ENCODE data around the gene GABRB2.
"Not testable (repeated sequence)": the region's sequence is repeated elsewhere in the genome, so short reads cannot be mapped to it uniquely, and the experiment has no call there.

GABRB2 gene

DNA sequence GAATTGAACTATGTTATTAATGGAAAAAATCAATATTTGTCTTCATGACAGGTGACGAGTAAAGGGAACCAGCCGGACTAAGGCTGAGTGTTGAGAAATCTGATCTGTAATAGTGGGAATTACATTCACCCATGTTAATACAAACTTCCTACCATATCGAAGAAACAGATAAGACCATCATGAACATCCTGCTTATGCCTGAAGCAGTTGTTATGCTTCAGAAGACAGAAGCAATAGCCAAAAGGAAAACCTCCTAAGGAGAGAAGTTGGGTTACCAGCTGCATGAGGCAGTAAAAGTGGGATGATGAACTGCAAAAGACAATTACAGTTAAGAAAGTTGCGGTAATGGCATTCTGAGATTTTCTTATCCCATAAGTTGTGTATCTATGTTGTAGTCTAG lies 281.5 kb downstream of the GABRB2 start:
- no peak for DNase-seq (ENCODE audit: extremely low spot score)
- TF ChIP-seq CTBP1 (IDR thresholded peaks at IDR 0.05; ENCODE audit: borderline replicate concordance) = no peak
- no peak for TF ChIP-seq FOXK2 (IDR thresholded peaks at IDR 0.05)
- TF ChIP-seq ZNF384 (IDR thresholded peaks at IDR 0.05) = no peak
- TF ChIP-seq ELF4 (IDR thresholded peaks at IDR 0.05) = no peak
- ChIA-PET POLR2A (no interaction called here), CTCF (no interaction called here)

DNA sequence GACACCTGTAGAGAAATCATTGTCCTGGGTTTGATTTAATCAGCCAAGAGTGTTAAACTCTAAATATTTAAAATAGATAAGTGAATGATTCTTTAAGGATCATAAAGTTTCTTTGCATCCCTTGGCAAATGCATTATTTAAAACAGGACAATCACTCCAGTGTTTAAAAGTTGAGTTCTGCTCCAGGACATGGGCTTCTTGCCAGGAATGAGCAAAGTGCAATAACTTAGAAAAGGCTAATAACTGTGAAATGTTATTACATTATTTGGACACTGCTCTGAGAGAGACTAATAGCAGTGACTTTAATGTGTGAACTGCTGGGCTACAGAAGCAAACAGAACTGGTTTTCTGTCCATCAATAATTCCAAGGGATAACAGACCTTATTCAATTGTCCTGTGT lies 283.3 kb downstream of the GABRB2 start:
- no peak for DNase-seq (ENCODE audit: extremely low spot score)
- TF ChIP-seq FOXM1 (IDR thresholded peaks at IDR 0.05; ENCODE audit: borderline replicate concordance) (no peak), SUZ12 (IDR thresholded peaks at IDR 0.05) (no peak), ELF4 (IDR thresholded peaks at IDR 0.05) (no peak), FOXK2 (IDR thresholded peaks at IDR 0.05) (no peak), SP1 (IDR thresholded peaks at IDR 0.05) (no peak), CTBP1 (IDR thresholded peaks at IDR 0.05; ENCODE audit: borderline replicate concordance) (no peak), NFRKB (IDR thresholded peaks at IDR 0.05) (no peak), ZNF384 (IDR thresholded peaks at IDR 0.05) (no peak), ARNT (IDR thresholded peaks at IDR 0.05) (no peak), BHLHE40 (IDR thresholded peaks at IDR 0.05; ENCODE audit: borderline replicate concordance) (no peak), FOXA1 (IDR thresholded peaks at IDR 0.05) (no peak), LEF1 (IDR thresholded peaks at IDR 0.05; ENCODE audit: borderline replicate concordance) (no peak), L3MBTL2 (conservative IDR thresholded peaks at IDR 0.05) (no peak)
- POLR2A ChIA-PET = no interaction called here
- CTCF ChIA-PET = no interaction called here

DNA sequence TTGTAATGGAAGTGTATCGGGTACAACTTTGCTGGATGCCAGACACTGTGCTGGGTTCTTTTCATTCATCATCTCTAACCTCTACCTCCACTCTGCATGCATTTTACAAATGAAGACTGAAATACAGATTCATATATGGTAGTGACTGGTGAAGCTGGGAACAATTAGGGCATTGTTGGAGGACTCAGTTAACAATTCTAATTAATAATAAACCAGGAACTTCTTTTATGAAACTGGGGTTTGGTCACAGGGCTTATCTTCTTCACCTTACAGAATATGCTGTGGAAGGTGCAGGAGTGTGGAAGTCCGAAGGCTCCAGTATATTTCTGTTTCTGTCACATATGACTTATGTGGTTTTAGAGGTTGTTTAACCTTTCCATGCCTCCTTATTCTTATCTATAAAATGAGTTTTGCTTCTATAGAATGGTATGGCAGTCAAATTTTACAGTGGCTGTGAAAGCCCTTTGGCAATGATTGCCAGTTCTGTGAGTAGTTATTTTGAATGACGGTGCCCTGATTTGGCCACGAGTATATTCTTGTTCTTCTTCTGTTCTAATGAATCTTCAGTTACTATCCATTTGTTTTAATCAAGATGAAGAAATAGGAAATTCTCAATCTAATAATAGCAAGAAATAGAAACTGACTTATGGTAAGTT lies 284.7 kb downstream of the GABRB2 start:
- ChIA-PET CTCF (no interaction called here), POLR2A (no interaction called here)
- no peak for DNase-seq (ENCODE audit: extremely low spot score)
- TF ChIP-seq CTBP1 (IDR thresholded peaks at IDR 0.05; ENCODE audit: borderline replicate concordance) = no peak

DNA sequence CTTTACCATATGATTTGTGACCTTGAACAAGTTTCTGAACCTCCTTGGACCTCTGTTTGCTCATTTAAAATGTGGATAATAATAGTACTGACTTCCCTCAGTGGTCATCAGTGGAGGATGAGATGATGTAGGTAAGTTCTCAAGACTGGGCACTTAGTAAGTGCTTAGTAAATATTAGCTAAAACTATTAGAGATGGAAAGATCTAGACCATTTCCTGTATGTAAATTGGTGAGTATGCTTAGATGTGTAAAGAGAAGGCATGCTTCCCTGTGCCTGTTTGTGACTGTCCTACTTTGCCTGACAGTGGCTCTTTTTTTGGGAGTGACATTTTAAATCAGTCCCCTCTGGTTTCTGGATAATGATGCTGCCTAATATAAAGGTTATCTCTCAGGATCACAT lies 288.1 kb downstream of the GABRB2 start:
- ChIA-PET CTCF (no interaction called here), POLR2A (no interaction called here)
- no peak for TF ChIP-seq FOXM1 (IDR thresholded peaks at IDR 0.05; ENCODE audit: borderline replicate concordance)
- TF ChIP-seq LEF1 (IDR thresholded peaks at IDR 0.05; ENCODE audit: borderline replicate concordance) = no peak
- TF ChIP-seq TARDBP (IDR thresholded peaks at IDR 0.05) = no peak
- no peak for TF ChIP-seq ELF4 (IDR thresholded peaks at IDR 0.05)
- no peak for TF ChIP-seq CTBP1 (IDR thresholded peaks at IDR 0.05; ENCODE audit: borderline replicate concordance)
- no peak for TF ChIP-seq L3MBTL2 (conservative IDR thresholded peaks at IDR 0.05)
- TF ChIP-seq ZNF384 (IDR thresholded peaks at IDR 0.05) = no peak
- TF ChIP-seq FOXA1 (IDR thresholded peaks at IDR 0.05) = no peak
- TF ChIP-seq HDGF (IDR thresholded peaks at IDR 0.05; ENCODE audit: borderline replicate concordance) = no peak
- TF ChIP-seq, protein P1, sequence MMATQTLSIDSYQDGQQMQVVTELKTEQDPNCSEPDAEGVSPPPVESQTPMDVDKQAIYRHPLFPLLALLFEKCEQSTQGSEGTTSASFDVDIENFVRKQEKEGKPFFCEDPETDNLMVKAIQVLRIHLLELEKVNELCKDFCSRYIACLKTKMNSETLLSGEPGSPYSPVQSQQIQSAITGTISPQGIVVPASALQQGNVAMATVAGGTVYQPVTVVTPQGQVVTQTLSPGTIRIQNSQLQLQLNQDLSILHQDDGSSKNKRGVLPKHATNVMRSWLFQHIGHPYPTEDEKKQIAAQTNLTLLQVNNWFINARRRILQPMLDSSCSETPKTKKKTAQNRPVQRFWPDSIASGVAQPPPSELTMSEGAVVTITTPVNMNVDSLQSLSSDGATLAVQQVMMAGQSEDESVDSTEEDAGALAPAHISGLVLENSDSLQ (IDR thresholded peaks at IDR 0.05) = no peak
- no peak for TF ChIP-seq ARNT (IDR thresholded peaks at IDR 0.05)
- TF ChIP-seq SUZ12 (IDR thresholded peaks at IDR 0.05) = no peak
- no peak for TF ChIP-seq BHLHE40 (IDR thresholded peaks at IDR 0.05; ENCODE audit: borderline replicate concordance)
- no peak for TF ChIP-seq FOXK2 (IDR thresholded peaks at IDR 0.05)
- TF ChIP-seq SP1 (IDR thresholded peaks at IDR 0.05) = no peak
- no peak for TF ChIP-seq NFRKB (IDR thresholded peaks at IDR 0.05)
- no peak for DNase-seq (ENCODE audit: extremely low spot score)

DNA sequence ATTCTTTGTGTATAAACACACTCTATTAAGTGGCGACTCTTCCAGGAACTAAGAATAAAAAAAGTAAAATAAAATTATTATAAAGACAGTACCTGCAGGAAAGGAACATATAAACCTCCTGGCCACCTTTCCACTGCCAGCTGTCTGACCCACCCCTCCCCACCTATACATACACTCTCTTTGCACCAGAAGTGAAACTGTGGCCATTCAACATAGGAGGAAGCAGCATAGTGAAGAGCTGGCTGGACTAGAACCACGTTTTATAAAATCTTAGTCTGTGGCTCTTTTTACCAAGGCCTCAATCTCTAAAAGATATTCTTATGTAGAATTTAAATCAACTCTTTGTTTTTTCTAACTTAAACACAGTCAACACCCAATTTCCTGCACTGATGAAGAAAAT lies 289.6 kb downstream of the GABRB2 start:
- TF ChIP-seq FOXM1 (IDR thresholded peaks at IDR 0.05; ENCODE audit: borderline replicate concordance) = no peak
- TF ChIP-seq CTBP1 (IDR thresholded peaks at IDR 0.05; ENCODE audit: borderline replicate concordance) = no peak
- no peak for TF ChIP-seq HDGF (IDR thresholded peaks at IDR 0.05; ENCODE audit: borderline replicate concordance)
- TF ChIP-seq L3MBTL2 (conservative IDR thresholded peaks at IDR 0.05) = no peak
- TF ChIP-seq ELF4 (IDR thresholded peaks at IDR 0.05) = no peak
- POLR2A ChIA-PET = no interaction called here
- CTCF ChIA-PET = no interaction called here
- no peak for DNase-seq (ENCODE audit: extremely low spot score)

DNA sequence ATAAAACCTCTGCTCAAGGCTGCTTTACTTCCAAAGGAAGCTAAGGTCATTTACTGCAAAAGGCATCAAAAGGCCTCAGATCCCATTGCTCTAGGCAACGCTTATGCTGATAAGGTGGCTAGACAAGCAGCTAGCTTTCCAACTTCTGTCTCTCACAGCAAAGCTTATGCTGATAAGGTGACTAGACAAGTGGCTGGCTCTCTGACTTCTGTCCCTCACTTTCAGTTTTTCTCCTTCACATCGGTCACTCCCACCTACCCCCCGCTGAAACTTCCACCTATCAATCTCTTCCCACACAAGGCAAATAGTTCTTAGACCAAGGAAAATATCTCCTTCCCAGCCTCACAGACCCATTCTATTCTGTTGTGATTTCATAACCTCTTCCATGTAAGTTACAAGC lies 293.6 kb downstream of the GABRB2 start:
- CTCF ChIA-PET; DNase-seq (ENCODE audit: extremely low spot score); POLR2A ChIA-PET: not testable (repeated sequence)

DNA sequence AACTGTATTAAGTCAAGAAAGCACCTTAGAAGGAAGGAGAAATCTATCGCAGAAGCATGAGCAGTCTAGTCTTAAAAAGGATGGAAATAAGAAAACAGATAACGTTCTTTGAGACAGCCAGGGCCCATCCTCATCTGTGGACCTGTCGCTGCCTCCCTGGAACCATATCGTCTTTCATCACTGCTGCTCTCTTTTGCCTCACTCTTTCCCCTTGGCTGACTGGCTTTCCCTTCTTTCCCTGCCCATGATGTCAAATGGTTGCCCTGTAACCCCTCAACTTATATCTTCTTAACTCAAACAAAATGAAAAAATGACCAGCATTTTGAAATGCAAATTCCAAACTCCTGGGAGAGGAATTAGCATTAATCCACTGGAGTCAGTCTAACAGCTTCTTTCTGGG lies 299.8 kb downstream of the GABRB2 start:
- CTCF ChIA-PET = no interaction called here
- no peak for TF ChIP-seq HDGF (IDR thresholded peaks at IDR 0.05; ENCODE audit: borderline replicate concordance)
- no peak for TF ChIP-seq NFRKB (IDR thresholded peaks at IDR 0.05)
- TF ChIP-seq FOXA1 (IDR thresholded peaks at IDR 0.05) = no peak
- TF ChIP-seq L3MBTL2 (conservative IDR thresholded peaks at IDR 0.05) = no peak
- no peak for TF ChIP-seq FOXM1 (IDR thresholded peaks at IDR 0.05; ENCODE audit: borderline replicate concordance)
- no peak for TF ChIP-seq LEF1 (IDR thresholded peaks at IDR 0.05; ENCODE audit: borderline replicate concordance)
- no peak for TF ChIP-seq FOXK2 (IDR thresholded peaks at IDR 0.05)
- TF ChIP-seq ZNF384 (IDR thresholded peaks at IDR 0.05) = no peak
- TF ChIP-seq, protein P1 (IDR thresholded peaks at IDR 0.05) = no peak
- no peak for TF ChIP-seq BHLHE40 (IDR thresholded peaks at IDR 0.05; ENCODE audit: borderline replicate concordance)
- TF ChIP-seq ARNT (IDR thresholded peaks at IDR 0.05) = no peak
- TF ChIP-seq TARDBP (IDR thresholded peaks at IDR 0.05) = no peak
- TF ChIP-seq SUZ12 (IDR thresholded peaks at IDR 0.05) = no peak
- no peak for DNase-seq (ENCODE audit: extremely low spot score)
- POLR2A ChIA-PET = no interaction called here

DNA sequence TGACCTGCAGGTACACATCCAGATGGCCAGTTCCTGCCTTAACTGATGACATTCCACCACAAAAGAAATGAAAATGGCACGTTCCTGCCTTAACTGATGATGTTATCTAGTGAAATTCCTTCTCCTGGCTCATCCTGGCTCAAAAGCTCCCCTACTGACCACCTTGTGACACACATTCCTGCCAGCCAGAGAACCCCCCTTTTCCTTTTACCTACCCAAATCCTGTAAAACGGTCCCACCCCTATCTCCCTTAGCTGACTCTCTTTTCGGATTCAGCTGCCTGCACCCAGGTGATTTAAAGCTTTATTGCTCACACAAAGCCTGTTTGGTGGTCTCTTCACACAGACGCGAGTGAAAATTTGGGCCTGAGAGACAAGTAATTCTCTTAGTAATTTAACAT lies 300.7 kb downstream of the GABRB2 start:
- DNase-seq (ENCODE audit: extremely low spot score); CTCF ChIA-PET; POLR2A ChIA-PET: not testable (repeated sequence)
